Fibroblast of peridontal ligament (primary cell): Measurements from ENCODE around the gene SOX13.
"Not testable (repeated sequence)": the region's sequence is repeated elsewhere in the genome, so short reads cannot be mapped to it uniquely, and the experiment has no call there.

Experiments
- DNase-seq: peaks from one replicate; pipeline ENCODE4 v3.0.0-alpha.2; 2010; ENCODE audit errors: extremely low read depth

SOX13 gene

GRCh38 chr1:204072931-204073836 lies at the start of gene SOX13:
Gene SOX13, plus strand, starts transcription at chr1:204073115. Its CDS starts 39,801 bp downstream, at chr1:204112916.
- peak; percentile 82 for DNase-seq

GRCh38 chr1:204025917-204026707 lies 46.8 kb upstream of the SOX13 start:
- no peak for DNase-seq

- no peak for DNase-seq
Measured at GRCh38 chr1:204027446-204027845, 45.5 kb upstream of the SOX13 start.

GRCh38 chr1:204029016-204029415 lies 43.9 kb upstream of the SOX13 start:
- no peak for DNase-seq

- no peak for DNase-seq
Measured at GRCh38 chr1:204031098-204031710, 41.7 kb upstream of the SOX13 start.

- DNase-seq = no peak
Measured at GRCh38 chr1:204032642-204033235, 40.2 kb upstream of the SOX13 start.

- no peak for DNase-seq
Measured at GRCh38 chr1:204033306-204033705, 39.6 kb upstream of the SOX13 start.

GRCh38 chr1:204036882-204037655 lies 35.8 kb upstream of the SOX13 start:
- no peak for DNase-seq

- DNase-seq = peak; percentile 17
Measured at GRCh38 chr1:204041232-204041767, 31.6 kb upstream of the SOX13 start.

GRCh38 chr1:204041803-204042505 lies 31.0 kb upstream of the SOX13 start:
- DNase-seq = peak; percentile 57

- DNase-seq = no peak
Measured at GRCh38 chr1:204042516-204042915, 30.4 kb upstream of the SOX13 start.

GRCh38 chr1:204043680-204044079 lies 29.2 kb upstream of the SOX13 start:
- DNase-seq = no peak

GRCh38 chr1:204044448-204044847 lies 28.5 kb upstream of the SOX13 start:
- DNase-seq = no peak

- DNase-seq = no peak
Measured at GRCh38 chr1:204045430-204045829, 27.5 kb upstream of the SOX13 start.

GRCh38 chr1:204046346-204046745 lies 26.6 kb upstream of the SOX13 start:
- DNase-seq = no peak

GRCh38 chr1:204048796-204049195 lies 24.1 kb upstream of the SOX13 start:
- not testable (repeated sequence) for DNase-seq

- DNase-seq = no peak
Measured at GRCh38 chr1:204051258-204051657, 21.7 kb upstream of the SOX13 start.

- no peak for DNase-seq
Measured at GRCh38 chr1:204051718-204052117, 21.2 kb upstream of the SOX13 start.

GRCh38 chr1:204053893-204054292 lies 19.0 kb upstream of the SOX13 start:
- DNase-seq = no peak

GRCh38 chr1:204059970-204060369 lies 12.9 kb upstream of the SOX13 start:
- DNase-seq = no peak
